Suprapubic skin (tissue), 3 donors: ENCODE results near the gene USP32.

Experiments used
- POLR2A ChIP-seq, 2 donors: fragments of 450-650 bp; IDR thresholded peaks; one replicate each; pipeline ENCODE4 v1.6.1; 2017; ENCODE audit warnings: antibody characterized with exemption in 2 of 2, mild to moderate bottlenecking in 2 of 2, moderate library complexity in 2 of 2
- TF ChIP-seq, protein P1 (sequence below), 2 donors: fragments of 200-600 bp in 1 of 2; fragments of 450-650 bp in 1 of 2; sonication (generic) in 1 of 2; IDR thresholded peaks; one replicate each; pipeline ENCODE4 v1.5.1; 2016 to 2019; ENCODE audit warnings: antibody characterized with exemption in 2 of 2, mild to moderate bottlenecking in 1 of 2, moderate library complexity in 1 of 2

DNA sequence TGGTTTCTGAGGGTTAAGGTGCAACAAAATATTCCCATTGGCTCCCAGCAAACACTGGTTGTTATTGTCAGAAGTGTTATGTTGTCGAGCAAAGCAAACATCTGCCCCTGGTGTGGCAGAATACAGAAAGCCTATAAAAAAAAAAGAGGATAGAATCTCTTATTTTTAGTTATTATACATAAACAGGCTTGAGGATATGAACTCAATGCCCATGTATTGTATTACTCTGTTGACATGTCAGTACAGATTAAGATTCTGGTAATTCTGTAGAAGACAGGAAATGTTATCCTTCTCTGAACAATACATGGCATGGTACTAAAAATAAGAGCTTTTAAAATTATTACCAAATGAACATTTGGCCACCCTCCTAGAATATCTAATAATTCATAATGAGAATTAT lies 168.5 kb downstream of the USP32 start:
- TF ChIP-seq POLR2A (IDR thresholded peaks at IDR 0.05) = no peak
- TF ChIP-seq, protein P1, sequence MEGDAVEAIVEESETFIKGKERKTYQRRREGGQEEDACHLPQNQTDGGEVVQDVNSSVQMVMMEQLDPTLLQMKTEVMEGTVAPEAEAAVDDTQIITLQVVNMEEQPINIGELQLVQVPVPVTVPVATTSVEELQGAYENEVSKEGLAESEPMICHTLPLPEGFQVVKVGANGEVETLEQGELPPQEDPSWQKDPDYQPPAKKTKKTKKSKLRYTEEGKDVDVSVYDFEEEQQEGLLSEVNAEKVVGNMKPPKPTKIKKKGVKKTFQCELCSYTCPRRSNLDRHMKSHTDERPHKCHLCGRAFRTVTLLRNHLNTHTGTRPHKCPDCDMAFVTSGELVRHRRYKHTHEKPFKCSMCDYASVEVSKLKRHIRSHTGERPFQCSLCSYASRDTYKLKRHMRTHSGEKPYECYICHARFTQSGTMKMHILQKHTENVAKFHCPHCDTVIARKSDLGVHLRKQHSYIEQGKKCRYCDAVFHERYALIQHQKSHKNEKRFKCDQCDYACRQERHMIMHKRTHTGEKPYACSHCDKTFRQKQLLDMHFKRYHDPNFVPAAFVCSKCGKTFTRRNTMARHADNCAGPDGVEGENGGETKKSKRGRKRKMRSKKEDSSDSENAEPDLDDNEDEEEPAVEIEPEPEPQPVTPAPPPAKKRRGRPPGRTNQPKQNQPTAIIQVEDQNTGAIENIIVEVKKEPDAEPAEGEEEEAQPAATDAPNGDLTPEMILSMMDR (IDR thresholded peaks at IDR 0.05) = no peak
